ENCODE measurements around the gene G0S2.

G0S2 gene

GRCh38 chr1:209673631-209674417 lies 1.4 kb upstream of the G0S2 start:
- H3K36me3 ChIP-seq = no peaks in the 10 kb centered on the region
- peak; percentile 13 for TF ChIP-seq CTCF (IDR thresholded peaks at IDR 0.05)
- H3K27ac ChIP-seq = peak overlapping the region; percentile 98
- peaks cover 66 to 81% of the 10 kb centered on the region in 2 experiments for H3K4me1 ChIP-seq (ENCODE audit: control insufficient read depth in 1 of 2, insufficient read depth in 1 of 2, low read depth in 1 of 2, low read length in 1 of 2)
- no peaks in the 10 kb centered on the region for H3K9me3 ChIP-seq
- H3K27me3 ChIP-seq = peaks cover 10% of the 10 kb centered on the region
- peak overlapping the region; percentile 79 to 95 for H3K4me3 ChIP-seq (ENCODE audit: low read depth in 1 of 2, low read length in 1 of 2)

- Histone ChIP-seq H3K4me1 (ENCODE audit: control insufficient read depth in 1 of 2, insufficient read depth in 1 of 2, low read depth in 1 of 2, low read length in 1 of 2) (peaks cover 56 to 64% of the 10 kb centered on the region in 2 experiments), H3K27me3 (peaks cover 28% of the 10 kb centered on the region), H3K36me3 (no peaks in the 10 kb centered on the region), H3K27ac (peak overlapping the region; percentile 98), H3K9me3 (no peaks in the 10 kb centered on the region), H3K4me3 (ENCODE audit: low read depth in 1 of 2, low read length in 1 of 2) (peak overlapping the region; percentile 79 to 95)
- no peak for TF ChIP-seq CTCF (IDR thresholded peaks at IDR 0.05)
Measured at GRCh38 chr1:209675565-209676154, 448 bp downstream of the G0S2 start.

GRCh38 chr1:209678981-209679539 lies 3.8 kb downstream of the G0S2 start:
- no peaks in the 10 kb centered on the region for H3K36me3 ChIP-seq
- H3K27ac ChIP-seq = peak overlapping the region; percentile 1
- peaks cover 22 to 30% of the 10 kb centered on the region in 2 experiments for H3K4me1 ChIP-seq (ENCODE audit: control insufficient read depth in 1 of 2, insufficient read depth in 1 of 2, low read depth in 1 of 2, low read length in 1 of 2)
- no peak for TF ChIP-seq CTCF (IDR thresholded peaks at IDR 0.05)
- H3K4me3 ChIP-seq (ENCODE audit: low read depth in 1 of 2, low read length in 1 of 2) = no peak overlapping the region
- peaks cover 62% of the 10 kb centered on the region for H3K27me3 ChIP-seq
- no peaks in the 10 kb centered on the region for H3K9me3 ChIP-seq

GRCh38 chr1:209685821-209686220 lies 10.6 kb downstream of the G0S2 start:
- peaks cover 73% of the 10 kb centered on the region for H3K27me3 ChIP-seq
- no peak overlapping the region for H3K4me3 ChIP-seq (ENCODE audit: low read depth in 1 of 2, low read length in 1 of 2)
- H3K4me1 ChIP-seq (ENCODE audit: control insufficient read depth in 1 of 2, insufficient read depth in 1 of 2, low read depth in 1 of 2, low read length in 1 of 2) = peaks cover 11 to 13% of the 10 kb centered on the region in 2 experiments
- H3K36me3 ChIP-seq = no peaks in the 10 kb centered on the region
- H3K9me3 ChIP-seq = no peaks in the 10 kb centered on the region
- no peak for TF ChIP-seq CTCF (IDR thresholded peaks at IDR 0.05)
- H3K27ac ChIP-seq = no peak overlapping the region

GRCh38 chr1:209686322-209686721 lies 11.1 kb downstream of the G0S2 start:
- Histone ChIP-seq H3K27ac (no peak overlapping the region), H3K36me3 (no peaks in the 10 kb centered on the region), H3K4me1 (ENCODE audit: control insufficient read depth in 1 of 2, insufficient read depth in 1 of 2, low read depth in 1 of 2, low read length in 1 of 2) (peaks cover 11 to 13% of the 10 kb centered on the region in 2 experiments), H3K9me3 (no peaks in the 10 kb centered on the region), H3K4me3 (ENCODE audit: low read depth in 1 of 2, low read length in 1 of 2) (no peak overlapping the region), H3K27me3 (peaks cover 68% of the 10 kb centered on the region)
- no peak for TF ChIP-seq CTCF (IDR thresholded peaks at IDR 0.05)
